BLaER1 (cell line): ENCODE data around the gene C4orf36.

Experiments used
- H3K27ac ChIP-seq: shearing (Covaris generic); formaldehyde crosslinking; 2 replicates; pipeline ENCODE4 v1.8.1; 2022
- H3K27me3 ChIP-seq: shearing (Covaris generic); formaldehyde crosslinking; 2 replicates; pipeline ENCODE4 v1.8.1; 2022
- H3K36me3 ChIP-seq: shearing (Covaris generic); formaldehyde crosslinking; 2 replicates; pipeline ENCODE4 v1.8.1; 2022
- H3K4me1 ChIP-seq: shearing (Covaris generic); formaldehyde crosslinking; 2 replicates; pipeline ENCODE4 v1.8.1; 2022
- H3K4me2 ChIP-seq: shearing (Covaris generic); formaldehyde crosslinking; 2 replicates; pipeline ENCODE4 v1.8.1; 2022
- H3K4me3 ChIP-seq: shearing (Covaris generic); formaldehyde crosslinking; 2 replicates; pipeline ENCODE4 v1.8.1; 2022
- H3K9ac ChIP-seq: shearing (Covaris generic); formaldehyde crosslinking; 2 replicates; pipeline ENCODE4 v1.8.1; 2022
- H3K9me3 ChIP-seq: shearing (Covaris generic); formaldehyde crosslinking; 2 replicates; pipeline ENCODE4 v1.8.1; 2022
- H4K20me1 ChIP-seq: shearing (Covaris generic); formaldehyde crosslinking; 2 replicates; pipeline ENCODE4 v1.8.1; 2022
- Cebpa-rat ChIP-seq: shearing (Covaris generic); IDR thresholded peaks from 2 replicates; pipeline ENCODE4 v1.8.1; 2022

Gene C4orf36

GRCh38 chr4:86845593-86845992 lies 46.6 kb downstream of the C4orf36 start:
- Histone ChIP-seq H3K27me3 (no peaks in the 10 kb centered on the region), H3K4me2 (no peak overlapping the region), H3K36me3 (no peaks in the 10 kb centered on the region), H3K4me1 (peaks cover 20% of the 10 kb centered on the region), H3K9me3 (0 out of 2 replicates have a peak, but pooled peaks cover 4% of the 10 kb centered on the region), H3K4me3 (no peak overlapping the region), H3K9ac (no peak overlapping the region), H4K20me1 (no peaks in the 10 kb centered on the region), H3K27ac (no peak overlapping the region)
- TF ChIP-seq Cebpa-rat = no peak

- H4K20me1 ChIP-seq = no peaks in the 10 kb centered on the region
Measured at GRCh38 chr4:86841309-86841708, 50.9 kb downstream of the C4orf36 start.

GRCh38 chr4:86840858-86841257 lies 51.4 kb downstream of the C4orf36 start:
- 0 out of 2 replicates have a peak, but pooled peaks cover 4% of the 10 kb centered on the region for H3K9me3 ChIP-seq
- no peaks in the 10 kb centered on the region for H3K36me3 ChIP-seq
- H3K4me1 ChIP-seq = no peaks in the 10 kb centered on the region
- H3K27ac ChIP-seq = no peak overlapping the region
- no peak overlapping the region for H3K9ac ChIP-seq
- no peak for TF ChIP-seq Cebpa-rat
- no peak overlapping the region for H3K4me3 ChIP-seq
- no peaks in the 10 kb centered on the region for H3K27me3 ChIP-seq
- no peaks in the 10 kb centered on the region for H4K20me1 ChIP-seq
- no peak overlapping the region for H3K4me2 ChIP-seq

More at GRCh38 chr4:86841309-86841708, 50.9 kb downstream of the C4orf36 start:
- TF ChIP-seq Cebpa-rat = no peak
- H3K4me2 ChIP-seq = no peak overlapping the region
- no peak overlapping the region for H3K9ac ChIP-seq
- no peak overlapping the region for H3K27ac ChIP-seq
- H3K9me3 ChIP-seq = 0 out of 2 replicates have a peak, but pooled peaks cover 4% of the 10 kb centered on the region
- H3K36me3 ChIP-seq = no peaks in the 10 kb centered on the region
- H3K4me3 ChIP-seq = no peak overlapping the region
- H3K27me3 ChIP-seq = no peaks in the 10 kb centered on the region
- H3K4me1 ChIP-seq = no peaks in the 10 kb centered on the region

- Histone ChIP-seq H3K4me3 (no peak overlapping the region), H3K27me3 (no peaks in the 10 kb centered on the region), H3K9me3 (no peaks in the 10 kb centered on the region), H3K4me1 (no peaks in the 10 kb centered on the region), H3K9ac (no peak overlapping the region), H3K27ac (no peak overlapping the region), H3K36me3 (no peaks in the 10 kb centered on the region), H3K4me2 (no peak overlapping the region), H4K20me1 (no peaks in the 10 kb centered on the region)
- no peak for TF ChIP-seq Cebpa-rat
Measured at GRCh38 chr4:86837691-86838503, 54.3 kb downstream of the C4orf36 start.

GRCh38 chr4:86835677-86836076 lies 56.5 kb downstream of the C4orf36 start:
- no peaks in the 10 kb centered on the region for H3K4me1 ChIP-seq
- no peaks in the 10 kb centered on the region for H4K20me1 ChIP-seq
- H3K9ac ChIP-seq = no peak overlapping the region
- no peak overlapping the region for H3K4me3 ChIP-seq
- no peak for TF ChIP-seq Cebpa-rat
- H3K36me3 ChIP-seq = no peaks in the 10 kb centered on the region
- no peak overlapping the region for H3K4me2 ChIP-seq
- no peaks in the 10 kb centered on the region for H3K27me3 ChIP-seq
- no peak overlapping the region for H3K27ac ChIP-seq
- no peaks in the 10 kb centered on the region for H3K9me3 ChIP-seq

GRCh38 chr4:86834901-86835300 lies 57.3 kb downstream of the C4orf36 start:
- TF ChIP-seq Cebpa-rat = no peak
- H3K36me3 ChIP-seq = no peaks in the 10 kb centered on the region
- H3K4me1 ChIP-seq = no peaks in the 10 kb centered on the region
- no peaks in the 10 kb centered on the region for H4K20me1 ChIP-seq
- no peak overlapping the region for H3K9ac ChIP-seq
- H3K27me3 ChIP-seq = no peaks in the 10 kb centered on the region
- H3K9me3 ChIP-seq = no peaks in the 10 kb centered on the region
- H3K27ac ChIP-seq = no peak overlapping the region
- H3K4me3 ChIP-seq = no peak overlapping the region
- no peak overlapping the region for H3K4me2 ChIP-seq

- Histone ChIP-seq H3K9ac (no peak overlapping the region), H3K4me2 (no peak overlapping the region), H3K4me3 (no peak overlapping the region), H4K20me1 (no peaks in the 10 kb centered on the region), H3K9me3 (no peaks in the 10 kb centered on the region), H3K4me1 (no peaks in the 10 kb centered on the region), H3K27ac (no peak overlapping the region), H3K27me3 (no peaks in the 10 kb centered on the region), H3K36me3 (no peaks in the 10 kb centered on the region)
- no peak for TF ChIP-seq Cebpa-rat
Measured at GRCh38 chr4:86833615-86834014, 58.6 kb downstream of the C4orf36 start.

GRCh38 chr4:86831262-86832130 lies 60.7 kb downstream of the C4orf36 start:
- no peaks in the 10 kb centered on the region for H3K4me1 ChIP-seq
- no peaks in the 10 kb centered on the region for H3K27me3 ChIP-seq
- H3K27ac ChIP-seq = no peak overlapping the region
- no peak for TF ChIP-seq Cebpa-rat
- no peaks in the 10 kb centered on the region for H3K36me3 ChIP-seq
- no peak overlapping the region for H3K4me2 ChIP-seq
- H4K20me1 ChIP-seq = no peaks in the 10 kb centered on the region
- no peak overlapping the region for H3K4me3 ChIP-seq
- no peak overlapping the region for H3K9ac ChIP-seq
- no peaks in the 10 kb centered on the region for H3K9me3 ChIP-seq
